HG03103 (cell line): ENCODE data around the gene VSTM4.

Experiments
- ATAC-seq: cut with Tn5 transposase; IDR thresholded peaks from one replicate; pipeline ENCODE4 v1.9.1; 2021; ENCODE audit warnings: low read depth; ENCODE audit not compliant: unreplicated experiment

The VSTM4 gene

GRCh38 chr10:49143249-49143648 lies 27.9 kb upstream of the VSTM4 start:
- no peak for ATAC-seq

GRCh38 chr10:49141541-49142332 lies 26.4 kb upstream of the VSTM4 start:
- no peak for ATAC-seq

- ATAC-seq, result no peak
Measured at GRCh38 chr10:49140304-49141177, 25.2 kb upstream of the VSTM4 start.

GRCh38 chr10:49139846-49140195 lies 24.5 kb upstream of the VSTM4 start:
- no peak for ATAC-seq

GRCh38 chr10:49139028-49139845 lies 23.9 kb upstream of the VSTM4 start:
- ATAC-seq, result no peak

- ATAC-seq, result no peak
Measured at GRCh38 chr10:49138361-49138891, 23.1 kb upstream of the VSTM4 start.

- ATAC-seq, result no peak
Measured at GRCh38 chr10:49136525-49136924, 21.2 kb upstream of the VSTM4 start.

- no peak for ATAC-seq
Measured at GRCh38 chr10:49135575-49136313, 20.4 kb upstream of the VSTM4 start.

GRCh38 chr10:49134327-49134726 lies 19.0 kb upstream of the VSTM4 start:
- no peak for ATAC-seq

GRCh38 chr10:49133706-49134248 lies 18.5 kb upstream of the VSTM4 start, which contains the start of gene FAM170B:
Gene FAM170B, minus strand, starts transcription at chr10:49134021. Its CDS starts 103 bp downstream, at chr10:49133918.
- no peak for ATAC-seq

- ATAC-seq, result no peak
Measured at GRCh38 chr10:49132362-49132737, 17.0 kb upstream of the VSTM4 start.

GRCh38 chr10:49131507-49132361 lies 16.4 kb upstream of the VSTM4 start:
- no peak for ATAC-seq

- no peak for ATAC-seq
Measured at GRCh38 chr10:49129376-49129775, 14.1 kb upstream of the VSTM4 start.

- no peak for ATAC-seq
Measured at GRCh38 chr10:49128854-49129253, 13.5 kb upstream of the VSTM4 start.

- ATAC-seq, result no peak
Measured at GRCh38 chr10:49123981-49124950, 8.9 kb upstream of the VSTM4 start.

GRCh38 chr10:49120911-49121310 lies 5.6 kb upstream of the VSTM4 start:
- no peak for ATAC-seq

- ATAC-seq, result no peak
Measured at GRCh38 chr10:49119746-49120145, 4.4 kb upstream of the VSTM4 start.
